HG03558 (cell line): ENCODE data around the gene TMEM266.

Experiments
- ATAC-seq: cut with Tn5 transposase; IDR thresholded peaks from one replicate; pipeline ENCODE4 v1.9.1; 2021; ENCODE audit warnings: moderate number of reproducible peaks; ENCODE audit not compliant: unreplicated experiment; ENCODE audit errors: extremely low read depth

The TMEM266 gene

GRCh38 chr15:76221085-76221767, 161.4 kb downstream of the TMEM266 start:
- no peak for ATAC-seq

- no peak for ATAC-seq
Observed at GRCh38 chr15:76222159-76222558, 162.4 kb downstream of the TMEM266 start.

GRCh38 chr15:76223521-76223920, 163.7 kb downstream of the TMEM266 start:
- ATAC-seq: no peak

- no peak for ATAC-seq
Observed at GRCh38 chr15:76229266-76229665, 169.5 kb downstream of the TMEM266 start.

- no peak for ATAC-seq
Observed at GRCh38 chr15:76233921-76234320, 174.1 kb downstream of the TMEM266 start.

GRCh38 chr15:76234337-76234889, 174.6 kb downstream of the TMEM266 start:
- no peak for ATAC-seq

- no peak for ATAC-seq
Observed at GRCh38 chr15:76235186-76235826, 175.5 kb downstream of the TMEM266 start.

- ATAC-seq: no peak
Observed at GRCh38 chr15:76236350-76236749, 176.6 kb downstream of the TMEM266 start.

- no peak for ATAC-seq
Observed at GRCh38 chr15:76239786-76240185, 180.0 kb downstream of the TMEM266 start.

GRCh38 chr15:76245072-76245610, 185.4 kb downstream of the TMEM266 start:
- no peak for ATAC-seq

GRCh38 chr15:76251717-76252116, 191.9 kb downstream of the TMEM266 start:
- no peak for ATAC-seq

- ATAC-seq: no peak
Observed at GRCh38 chr15:76252249-76252648, 192.5 kb downstream of the TMEM266 start.

- ATAC-seq: no peak
Observed at GRCh38 chr15:76253691-76254473, 194.1 kb downstream of the TMEM266 start.
